IMR-90 (cell line): ENCODE data around the gene BTBD9.

ENCODE experiments used
- BHLHE40 ChIP-seq: fragments of 150-350 bp; IDR thresholded peaks from 2 replicates; pipeline ENCODE4 v1.6.1; 2016; ENCODE audit warnings: mild to moderate bottlenecking, low read depth, low read length
- CTCF ChIP-seq: conservative IDR thresholded peaks from 2 replicates; pipeline ENCODE4 v1.5.1; 2012; ENCODE audit warnings: mild to moderate bottlenecking, low read depth, low read length, improper control_type of control experiment
- FOS ChIP-seq: fragments of 150-350 bp; IDR thresholded peaks from 2 replicates; pipeline ENCODE4 v1.6.1; 2016; ENCODE audit warnings: low read depth, low read length
- MAFK ChIP-seq: IDR thresholded peaks from 2 replicates; pipeline ENCODE4 v1.6.1; 2012; ENCODE audit warnings: low read depth, low read length, improper control_type of control experiment
- MXI1 ChIP-seq: IDR thresholded peaks from 2 replicates; pipeline ENCODE4 v1.6.1; 2012; ENCODE audit warnings: low read depth, mild to moderate bottlenecking, low read length, moderate library complexity, borderline replicate concordance
- POLR2A ChIP-seq: IDR thresholded peaks from 2 replicates; pipeline ENCODE4 v1.6.1; 2012; ENCODE audit warnings: mild to moderate bottlenecking, low read depth, low read length
- RAD21 ChIP-seq: IDR thresholded peaks from 2 replicates; pipeline ENCODE4 v1.6.1; 2012; ENCODE audit warnings: low read length, improper control_type of control experiment
- TF ChIP-seq, protein P1 (sequence below): fragments of 150-350 bp; IDR thresholded peaks from 2 replicates; pipeline ENCODE4 v1.6.1; 2017; ENCODE audit warnings: mild to moderate bottlenecking, antibody characterized with exemption, low read length, low read depth

- TF ChIP-seq CTCF (no peak), POLR2A (no peak), FOS (no peak), BHLHE40 (no peak), MXI1 (no peak), RAD21 (no peak), MAFK (no peak)
- TF ChIP-seq, protein P1, sequence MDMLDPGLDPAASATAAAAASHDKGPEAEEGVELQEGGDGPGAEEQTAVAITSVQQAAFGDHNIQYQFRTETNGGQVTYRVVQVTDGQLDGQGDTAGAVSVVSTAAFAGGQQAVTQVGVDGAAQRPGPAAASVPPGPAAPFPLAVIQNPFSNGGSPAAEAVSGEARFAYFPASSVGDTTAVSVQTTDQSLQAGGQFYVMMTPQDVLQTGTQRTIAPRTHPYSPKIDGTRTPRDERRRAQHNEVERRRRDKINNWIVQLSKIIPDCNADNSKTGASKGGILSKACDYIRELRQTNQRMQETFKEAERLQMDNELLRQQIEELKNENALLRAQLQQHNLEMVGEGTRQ: no peak
Observed at GRCh38 chr6:38636027-38636426, 3.7 kb downstream of the BTBD9 start.
